Lung microvascular endothelial cell (primary cell): ENCODE measurements around the gene FGF9. TPM values are rescaled to one million over a fixed set of nuclear protein-coding genes. Genes with fewer than 3 reads are reported as not detected.

Experiments used
- DNase-seq, 2 donors: peaks; one replicate each; pipeline versions ENCODE4 v3.0.0 to v3.0.0-alpha.2; 2010; ENCODE audit warnings: low read depth in 2 of 2
- total RNA-seq: library from RNA; depleted of rRNA; stranded (reverse); fragments of >200 nt; gene quantifications from 2 replicates; pipeline ENCODE4 v1.2.1, GENCODE V29; 2014

Gene FGF9
- not detected in 2 replicates for total RNA-seq

- peak; percentile 73 to 82 for DNase-seq
Measured at GRCh38 chr13:21670883-21671619, at the start of gene FGF9. Gene FGF9 (plus strand): TSS chr13:21671073. CDS start chr13:21671913, 840 bp downstream.

GRCh38 chr13:21625366-21625765 lies 45.5 kb upstream of the FGF9 start:
- peak; percentile 49 to 50 for DNase-seq

- DNase-seq: no peak
Measured at GRCh38 chr13:21632196-21632595, 38.7 kb upstream of the FGF9 start.

- DNase-seq: no peak
Measured at GRCh38 chr13:21636656-21637055, 34.2 kb upstream of the FGF9 start.

- DNase-seq: peak; percentile 3 to 68
Measured at GRCh38 chr13:21637296-21637695, 33.6 kb upstream of the FGF9 start.

- DNase-seq: peak; percentile 17 to 29
Measured at GRCh38 chr13:21638319-21639282, 32.3 kb upstream of the FGF9 start.

DNA sequence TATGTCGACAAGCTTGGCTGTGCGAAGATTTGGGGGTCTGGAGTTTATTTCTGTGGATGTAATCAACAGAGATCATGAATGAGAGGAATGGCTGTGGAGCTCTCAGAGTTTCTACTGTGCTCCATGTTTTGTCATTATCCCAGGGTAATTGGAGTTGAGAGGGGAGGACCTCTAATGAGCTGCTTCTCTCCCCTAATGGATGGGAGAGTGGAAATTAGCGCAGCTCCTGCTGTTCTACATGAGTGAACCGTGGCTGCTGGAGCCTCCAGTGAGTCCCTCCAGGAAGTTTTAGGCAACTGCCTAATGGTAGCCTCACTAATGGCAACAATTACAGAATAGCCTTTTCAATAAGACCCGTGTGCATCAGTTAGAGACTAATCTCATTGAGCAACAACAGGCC lies 31.3 kb upstream of the FGF9 start:
- no peak for DNase-seq

- no peak for DNase-seq
Measured at GRCh38 chr13:21641629-21642028, 29.2 kb upstream of the FGF9 start.

DNA sequence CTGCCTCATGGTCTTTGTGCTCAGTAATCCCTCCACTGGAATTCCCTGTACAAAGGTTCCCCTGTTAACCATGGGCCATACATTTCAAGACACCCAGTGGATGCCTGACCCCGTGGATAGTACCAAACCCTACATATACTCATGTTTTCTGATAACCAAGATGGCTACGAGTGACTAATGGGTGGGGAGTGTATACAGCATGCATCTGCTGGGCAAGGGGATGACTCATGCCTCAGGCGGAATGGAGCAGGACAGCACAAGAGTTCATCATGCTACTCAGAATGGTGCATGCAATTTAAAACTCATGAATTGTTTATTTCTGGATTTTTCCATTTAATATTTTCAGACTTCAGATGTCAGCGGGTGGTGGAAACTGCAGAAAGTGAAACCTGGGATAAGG lies 13.3 kb upstream of the FGF9 start:
- DNase-seq: peak in 1 of 2 donors; percentile 36

GRCh38 chr13:21659087-21659486 lies 11.8 kb upstream of the FGF9 start:
- DNase-seq: no peak

DNA sequence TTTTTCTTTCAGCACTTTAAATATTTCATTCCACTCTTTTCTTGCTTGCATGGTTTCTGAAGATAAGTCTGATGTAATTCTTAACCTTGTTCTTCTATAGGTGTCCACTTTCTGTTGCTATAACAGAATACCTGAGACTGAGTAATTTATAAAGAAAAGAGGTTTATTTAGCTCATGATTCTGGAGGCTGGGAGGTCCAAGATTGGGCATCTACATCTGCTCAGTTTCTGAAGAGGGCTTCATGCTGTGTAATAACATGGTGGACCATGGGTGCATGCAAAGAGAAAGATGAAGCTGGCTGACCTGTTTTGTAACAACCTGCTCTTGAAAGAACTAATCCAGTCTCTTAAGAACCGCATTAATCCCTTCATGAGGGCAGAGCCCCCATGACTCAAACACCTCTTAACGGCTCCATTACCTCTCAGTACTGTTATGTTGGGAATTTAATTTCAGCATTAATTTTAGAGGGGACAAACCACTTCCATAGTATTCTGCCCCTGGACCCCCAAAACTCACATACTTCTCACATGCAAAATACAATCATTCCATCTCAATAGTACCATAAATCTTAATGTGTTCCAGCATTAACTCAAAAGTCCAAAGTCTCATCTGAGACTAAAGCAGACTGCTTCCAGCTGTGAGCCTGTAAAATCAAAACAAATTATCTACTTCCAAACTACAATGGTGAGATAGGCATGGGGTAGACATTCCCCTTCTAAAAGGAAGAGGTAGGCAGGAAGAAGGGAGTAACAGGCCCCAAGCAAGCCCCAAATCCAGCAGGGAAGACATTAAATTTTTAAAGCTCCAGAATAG lies 9.6 kb upstream of the FGF9 start:
- no peak for DNase-seq

GRCh38 chr13:21663197-21663596 lies 7.7 kb upstream of the FGF9 start:
- DNase-seq: no peak

DNA sequence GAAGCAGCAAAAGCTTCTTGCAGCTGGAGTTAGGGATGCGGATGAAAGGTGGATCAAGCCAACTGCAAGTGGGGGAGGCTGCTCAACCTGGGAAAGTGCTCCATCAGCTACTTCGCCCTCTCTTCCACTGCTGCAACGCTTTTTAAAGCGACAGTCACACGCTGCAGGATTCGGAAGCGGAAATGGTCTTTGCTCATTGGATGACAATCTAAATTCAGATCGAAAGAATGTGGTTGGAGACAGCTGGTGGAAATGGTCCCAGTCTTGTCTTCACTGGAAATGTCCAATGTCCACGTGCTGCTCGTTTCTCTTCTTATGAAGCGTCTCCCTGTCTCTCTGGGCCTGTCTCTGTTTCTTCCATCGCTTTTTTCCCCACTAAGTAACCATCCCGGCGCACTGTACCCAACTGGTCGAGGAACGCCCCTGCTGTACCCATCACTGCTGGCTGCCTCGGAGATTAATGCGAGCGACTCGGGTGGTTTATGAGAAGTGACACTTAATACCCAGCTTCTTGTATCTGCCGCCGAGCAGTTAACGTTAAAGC lies 2.1 kb upstream of the FGF9 start:
- no peak for DNase-seq

GRCh38 chr13:21670006-21670882 lies 629 bp upstream of the FGF9 start:
- peak; percentile 32 to 59 for DNase-seq

DNA sequence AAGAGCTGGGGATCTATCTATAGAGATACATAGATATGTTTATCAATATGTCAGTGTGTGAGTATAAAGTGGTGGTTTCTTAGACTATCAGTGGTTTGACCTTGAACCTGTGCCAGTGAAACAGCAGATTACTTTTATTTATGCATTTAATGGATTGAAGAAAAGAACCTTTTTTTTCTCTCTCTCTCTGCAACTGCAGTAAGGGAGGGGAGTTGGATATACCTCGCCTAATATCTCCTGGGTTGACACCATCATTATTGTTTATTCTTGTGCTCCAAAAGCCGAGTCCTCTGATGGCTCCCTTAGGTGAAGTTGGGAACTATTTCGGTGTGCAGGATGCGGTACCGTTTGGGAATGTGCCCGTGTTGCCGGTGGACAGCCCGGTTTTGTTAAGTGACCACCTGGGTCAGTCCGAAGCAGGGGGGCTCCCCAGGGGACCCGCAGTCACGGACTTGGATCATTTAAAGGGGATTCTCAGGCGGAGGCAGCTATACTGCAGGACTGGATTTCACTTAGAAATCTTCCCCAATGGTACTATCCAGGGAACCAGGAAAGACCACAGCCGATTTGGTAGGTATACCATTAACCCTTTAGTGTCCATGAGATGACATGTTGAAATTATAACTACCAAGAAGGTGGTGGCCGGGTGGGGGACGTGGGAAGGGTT lies 880 bp downstream of the FGF9 start:
- peak in 1 of 2 donors; percentile 1 for DNase-seq

DNA sequence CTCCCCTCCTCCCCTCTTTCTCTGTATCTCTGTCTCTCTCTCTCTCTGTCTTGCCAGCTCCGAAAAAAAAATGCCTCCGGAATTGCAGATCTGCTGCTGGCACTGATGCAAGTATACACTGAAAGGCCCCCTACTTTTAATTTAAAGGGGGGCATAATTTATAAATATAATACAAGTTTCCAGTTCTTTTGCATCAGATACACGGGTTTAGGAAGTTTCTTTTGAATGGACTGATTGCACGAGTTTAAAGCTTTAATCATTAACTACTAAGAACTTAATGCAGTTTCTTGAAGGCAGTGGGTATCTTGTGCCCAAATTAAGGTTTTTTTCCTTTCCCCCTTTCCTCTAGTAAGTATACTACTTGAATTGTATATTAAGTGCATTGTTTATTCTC lies 1.4 kb downstream of the FGF9 start:
- no peak for DNase-seq

DNA sequence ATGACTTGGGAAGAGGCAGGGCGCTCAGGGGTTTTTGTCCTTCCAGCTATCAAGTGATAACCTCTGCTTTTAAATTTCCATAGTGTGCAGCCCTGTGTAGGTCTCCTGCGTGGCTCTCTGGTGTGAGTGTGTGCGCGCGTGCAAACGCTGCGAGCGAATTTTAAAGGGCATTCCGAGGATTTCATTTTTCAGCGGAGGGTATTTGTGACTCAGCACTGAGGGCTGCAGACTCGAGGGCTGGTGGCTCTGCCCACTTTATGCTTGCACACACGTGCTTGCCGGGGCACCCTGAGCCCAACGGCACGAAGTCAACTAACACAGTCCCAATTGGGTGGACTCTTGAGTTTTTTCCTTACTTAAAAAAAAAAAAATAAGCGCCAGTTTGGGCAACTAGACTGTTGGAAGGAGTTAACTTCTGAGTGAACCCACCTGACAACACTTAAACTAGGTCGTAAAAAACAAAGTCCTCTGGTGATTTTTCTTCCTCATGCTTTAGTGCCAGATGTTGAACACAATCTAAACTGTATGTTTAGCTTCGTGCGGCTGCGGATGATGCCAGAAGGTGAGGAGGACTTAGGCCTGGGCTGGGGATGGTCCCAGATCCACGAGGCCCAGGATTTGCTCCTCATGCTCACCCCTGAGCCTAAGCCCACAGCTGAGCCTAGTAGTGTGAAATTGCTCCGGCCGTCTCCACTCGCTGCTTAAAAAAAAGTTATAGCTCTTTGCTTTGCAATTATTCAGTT lies 2.1 kb downstream of the FGF9 start:
- no peak for DNase-seq

- no peak for DNase-seq
Measured at GRCh38 chr13:21673539-21673788, 2.6 kb downstream of the FGF9 start.

DNA sequence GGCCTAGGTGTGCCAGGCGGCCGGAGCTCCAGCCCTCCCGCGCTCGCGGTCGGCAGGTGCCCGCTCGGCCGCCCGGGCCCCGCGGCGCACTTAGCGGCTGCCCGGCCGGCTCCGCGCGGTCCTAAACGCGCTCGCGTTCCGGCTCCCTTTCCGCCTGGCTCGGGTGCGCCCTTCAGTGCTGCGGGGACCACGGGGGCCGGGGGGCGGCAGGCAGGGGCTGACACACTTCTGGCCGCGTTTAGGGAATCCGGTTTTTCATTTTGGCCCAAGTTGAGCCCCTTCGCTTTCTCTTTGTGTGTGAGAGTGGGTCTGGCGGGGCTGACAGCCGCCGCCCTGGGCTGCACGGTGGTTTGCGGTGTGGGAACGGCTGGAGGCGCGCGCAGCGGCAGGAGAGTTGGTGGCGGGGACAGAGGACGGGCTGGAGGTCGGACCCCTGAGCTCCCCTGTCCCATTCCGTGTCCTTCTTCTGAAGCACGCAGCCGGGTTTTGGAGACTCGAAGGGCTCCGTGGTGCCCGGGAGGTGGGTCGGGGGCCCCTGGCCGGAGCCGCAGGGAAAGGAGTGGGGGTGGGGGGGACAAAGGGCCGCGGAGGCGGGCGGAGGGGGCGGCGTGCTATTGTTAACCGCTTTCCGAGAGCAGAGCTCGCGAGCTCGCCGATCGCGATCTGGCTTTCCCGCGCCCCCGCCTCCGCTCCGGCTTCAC lies 3.1 kb downstream of the FGF9 start:
- DNase-seq: peak; percentile 42 to 63
